Measurements from ENCODE around the gene HIVEP3. TPM values are rescaled to one million over a fixed set of nuclear protein-coding genes. Genes with fewer than 3 reads are reported as not detected.

HIVEP3 gene
- total and polyA plus RNA-seq, 4 experiments from 2014 or later, result 8.2 to 12.8 (median 10.8) TPM

DNA sequence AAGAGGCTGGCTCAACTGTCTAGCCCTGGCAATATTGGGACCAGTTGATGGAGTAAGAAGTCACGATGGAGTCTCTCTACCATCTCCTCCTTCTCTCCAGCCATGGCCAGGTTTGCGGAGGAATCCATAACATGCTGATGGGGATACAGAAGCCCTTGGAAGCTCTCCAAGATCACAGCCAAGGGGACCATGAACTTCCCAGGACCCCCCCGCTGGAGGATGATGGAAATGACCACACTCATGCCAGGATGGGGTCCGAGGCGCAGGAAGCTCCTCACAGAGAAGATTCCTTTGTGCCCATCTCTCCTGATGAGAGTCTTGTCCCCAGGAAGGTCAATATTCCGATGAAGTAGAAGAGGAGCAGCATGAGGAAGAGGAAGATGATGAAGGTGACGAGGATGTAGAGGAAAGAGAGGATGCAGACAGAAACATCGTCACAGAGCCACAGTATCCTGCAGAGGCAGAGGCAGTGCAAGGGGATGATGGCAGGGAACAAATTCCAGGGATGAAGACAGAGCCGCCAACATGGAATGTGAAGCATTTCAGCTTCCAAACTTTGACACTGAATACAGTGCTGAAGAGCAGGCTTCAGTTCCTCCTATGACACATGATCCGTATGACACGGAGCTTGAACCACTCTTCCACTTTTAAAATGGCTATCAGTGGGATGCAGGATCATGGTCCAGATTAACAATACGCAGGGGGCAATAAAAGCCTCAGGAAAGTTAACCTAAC lies 376.4 kb downstream of the HIVEP3 start:
- Mint-ChIP-seq H3K27me3 (no peaks in the 10 kb centered on the region), H3K9me3 (peaks cover 0 to 2% (median 0%) of the 10 kb centered on the region in 8 donors), H3K4me3 (no peak overlapping the region), H3K36me3 (peaks cover 16 to 18% of the 10 kb centered on the region in 2 donors), H3K27ac (peak overlapping the region in 1 of 7 donors; percentile 31), H3K4me1 (peaks cover 13 to 31% (median 16%) of the 10 kb centered on the region in 4 donors)
- Histone ChIP-seq H3K4me3 (ENCODE audit: low read length in 2 of 2) (no peak overlapping the region), H3K36me3 (ENCODE audit: insufficient read depth, low read length) (no peaks in the 10 kb centered on the region), H3K27ac (ENCODE audit: low read depth, low read length) (no peak overlapping the region), H3K9me3 (ENCODE audit: control insufficient read depth in 1 of 2, low read length in 2 of 2) (no peaks in the 10 kb centered on the region), H3K4me1 (ENCODE audit: insufficient read depth, low read length) (peaks cover 8% of the 10 kb centered on the region), H3K27me3 (ENCODE audit: insufficient read depth, low read length) (no peaks in the 10 kb centered on the region)
- ChIA-PET CTCF (ENCODE audit: partially characterized antibody) (no interaction called here), POLR2A (ENCODE audit: partially characterized antibody) (no interaction called here)
- intact Hi-C loops (cut with micrococcal nuclease), result no loop called here
- DNase-seq, result peak in 1 of 5 donors; percentile 8

DNA sequence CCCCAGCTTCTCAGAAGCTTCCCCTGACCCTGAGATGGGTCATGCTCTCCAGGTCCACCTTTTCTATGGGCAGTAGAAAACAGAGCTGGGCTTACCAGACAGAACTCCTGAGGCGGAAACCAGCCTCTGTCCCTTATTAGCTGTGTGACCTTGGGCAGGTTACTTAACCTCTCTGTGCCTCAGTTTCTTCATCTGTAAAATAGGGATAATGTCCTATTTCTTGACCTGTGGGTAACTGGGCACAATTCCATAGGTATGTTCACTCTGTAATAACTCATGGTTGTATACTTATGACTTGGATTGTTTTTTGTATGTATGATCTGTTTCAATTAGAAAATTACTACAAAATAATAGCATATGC lies 377.1 kb downstream of the HIVEP3 start:
- CTCF ChIA-PET (ENCODE audit: partially characterized antibody), result interaction anchor here (1.1 kb wide), 1 partner anchor 632 kb away, joined by 3 read pairs; no protein-coding TSS in a partner anchor
- no peak overlapping the region for H3K27ac Mint-ChIP-seq
- peaks cover 13 to 31% (median 16%) of the 10 kb centered on the region in 4 donors for H3K4me1 Mint-ChIP-seq

DNA sequence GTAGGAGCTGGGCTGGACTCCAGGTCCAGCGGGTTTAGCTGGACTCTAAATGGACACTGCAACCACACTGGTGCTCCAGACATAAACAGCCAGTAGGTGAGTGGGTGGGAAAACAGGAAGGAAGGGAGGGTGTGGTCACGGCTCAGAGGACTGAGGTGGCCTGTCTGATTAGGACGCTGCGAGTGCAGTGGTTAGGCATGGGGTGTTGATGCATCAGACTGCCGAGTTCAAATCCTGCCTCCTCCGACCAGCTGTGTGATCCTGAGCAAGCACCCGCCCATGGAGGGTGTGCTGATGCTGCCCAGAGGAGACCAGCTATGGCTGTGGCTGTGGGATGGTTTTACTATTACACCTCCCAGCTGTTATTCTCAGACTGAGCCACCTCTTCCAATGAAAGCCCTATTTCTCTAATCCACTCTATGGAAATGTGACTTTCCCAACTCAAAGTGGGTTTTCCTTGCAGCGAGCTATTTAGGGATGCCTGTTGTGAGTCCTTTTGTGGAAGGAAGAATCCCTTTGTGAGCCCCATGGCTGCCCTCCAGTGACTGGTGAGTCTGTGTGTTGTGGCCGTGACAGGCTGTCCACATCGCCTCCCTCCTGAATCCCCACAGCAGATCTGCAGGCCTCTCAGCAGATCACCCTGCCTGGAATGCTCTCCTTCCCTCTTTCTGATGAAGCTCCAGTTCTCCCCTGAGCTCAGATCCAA lies 377.7 kb downstream of the HIVEP3 start:
- H3K4me3 ChIP-seq (ENCODE audit: low read length in 2 of 2), result no peak overlapping the region
- H3K36me3 Mint-ChIP-seq, result peaks cover 16 to 21% of the 10 kb centered on the region in 2 donors
- H3K4me1 ChIP-seq (ENCODE audit: insufficient read depth, low read length), result peaks cover 8% of the 10 kb centered on the region
- H3K27me3 Mint-ChIP-seq, result no peaks in the 10 kb centered on the region
- ChIA-PET POLR2A (ENCODE audit: partially characterized antibody) (no interaction called here), CTCF (ENCODE audit: partially characterized antibody) (interaction anchor here (1.1 kb wide), 1 partner anchor 633 kb away, joined by 3 read pairs; no protein-coding TSS in a partner anchor)
- no peak overlapping the region for H3K27ac ChIP-seq (ENCODE audit: low read depth, low read length)
- H3K27ac Mint-ChIP-seq, result peak overlapping the region in 4 of 7 donors; percentile 16 to 77 (median 63)
- peaks cover 0 to 2% (median 0%) of the 10 kb centered on the region in 8 donors for H3K9me3 Mint-ChIP-seq
- no peaks in the 10 kb centered on the region for H3K36me3 ChIP-seq (ENCODE audit: insufficient read depth, low read length)
- intact Hi-C loops (cut with micrococcal nuclease), result no loop called here
- no peaks in the 10 kb centered on the region for H3K27me3 ChIP-seq (ENCODE audit: insufficient read depth, low read length)
- peaks cover 13 to 31% (median 16%) of the 10 kb centered on the region in 4 donors for H3K4me1 Mint-ChIP-seq
- no peaks in the 10 kb centered on the region for H3K9me3 ChIP-seq (ENCODE audit: control insufficient read depth in 1 of 2, low read length in 2 of 2)
- no peak overlapping the region for H3K4me3 Mint-ChIP-seq
- peak in 1 of 5 donors; percentile 11 for DNase-seq

More for the DNA sequence above, 377.1 kb downstream of the HIVEP3 start:
- H3K4me1 ChIP-seq (ENCODE audit: insufficient read depth, low read length), result peaks cover 8% of the 10 kb centered on the region
- no peaks in the 10 kb centered on the region for H3K36me3 ChIP-seq (ENCODE audit: insufficient read depth, low read length)
- H3K27ac ChIP-seq (ENCODE audit: low read depth, low read length), result no peak overlapping the region
- intact Hi-C loops (cut with micrococcal nuclease), result no loop called here
- H3K9me3 Mint-ChIP-seq, result peaks cover 0 to 2% (median 0%) of the 10 kb centered on the region in 8 donors
- H3K4me3 ChIP-seq (ENCODE audit: low read length in 2 of 2), result no peak overlapping the region
- no peaks in the 10 kb centered on the region for H3K27me3 Mint-ChIP-seq
- no peaks in the 10 kb centered on the region for H3K9me3 ChIP-seq (ENCODE audit: control insufficient read depth in 1 of 2, low read length in 2 of 2)
- H3K4me3 Mint-ChIP-seq, result no peak overlapping the region
- H3K36me3 Mint-ChIP-seq, result peaks cover 16 to 21% of the 10 kb centered on the region in 2 donors
- H3K27me3 ChIP-seq (ENCODE audit: insufficient read depth, low read length), result no peaks in the 10 kb centered on the region
- POLR2A ChIA-PET (ENCODE audit: partially characterized antibody), result no interaction called here
- no peak for DNase-seq

DNA sequence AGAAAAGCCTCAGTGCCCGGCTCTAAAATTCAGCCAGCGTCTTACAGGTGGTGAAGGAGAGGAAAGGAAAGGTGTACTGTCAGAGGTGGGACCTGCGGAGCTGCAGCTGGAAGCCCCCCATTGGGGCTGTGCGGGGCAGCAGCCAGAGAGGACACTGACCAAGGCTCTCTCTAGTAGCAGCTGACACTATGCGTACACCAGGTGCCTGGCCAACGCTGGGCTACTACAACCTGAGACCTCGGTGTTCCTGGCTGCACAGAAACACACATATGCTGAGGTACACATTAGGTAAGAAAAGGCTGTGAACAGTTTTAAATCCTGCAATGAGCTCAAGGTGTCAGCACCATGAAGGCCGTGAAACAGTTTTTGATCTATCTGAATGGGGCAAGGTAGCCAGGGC lies 378.7 kb downstream of the HIVEP3 start:
- Histone ChIP-seq H3K27me3 (ENCODE audit: insufficient read depth, low read length) (no peaks in the 10 kb centered on the region), H3K36me3 (ENCODE audit: insufficient read depth, low read length) (no peaks in the 10 kb centered on the region), H3K4me3 (ENCODE audit: low read length in 2 of 2) (no peak overlapping the region), H3K27ac (ENCODE audit: low read depth, low read length) (no peak overlapping the region), H3K4me1 (ENCODE audit: insufficient read depth, low read length) (peaks cover 8% of the 10 kb centered on the region), H3K9me3 (ENCODE audit: control insufficient read depth in 1 of 2, low read length in 2 of 2) (no peaks in the 10 kb centered on the region)
- no peak overlapping the region for H3K27ac Mint-ChIP-seq
- ChIA-PET POLR2A (ENCODE audit: partially characterized antibody) (no interaction called here), CTCF (ENCODE audit: partially characterized antibody) (no interaction called here)
- peaks cover 13 to 31% (median 14%) of the 10 kb centered on the region in 4 donors for H3K4me1 Mint-ChIP-seq
- H3K9me3 Mint-ChIP-seq, result peaks cover 0 to 2% (median 0%) of the 10 kb centered on the region in 8 donors
- no peak overlapping the region for H3K4me3 Mint-ChIP-seq
- intact Hi-C loops (cut with micrococcal nuclease), result no loop called here
- H3K36me3 Mint-ChIP-seq, result peaks cover 16 to 22% of the 10 kb centered on the region in 2 donors
- peak in 1 of 5 donors; percentile 16 for DNase-seq
- H3K27me3 Mint-ChIP-seq, result no peaks in the 10 kb centered on the region

DNA sequence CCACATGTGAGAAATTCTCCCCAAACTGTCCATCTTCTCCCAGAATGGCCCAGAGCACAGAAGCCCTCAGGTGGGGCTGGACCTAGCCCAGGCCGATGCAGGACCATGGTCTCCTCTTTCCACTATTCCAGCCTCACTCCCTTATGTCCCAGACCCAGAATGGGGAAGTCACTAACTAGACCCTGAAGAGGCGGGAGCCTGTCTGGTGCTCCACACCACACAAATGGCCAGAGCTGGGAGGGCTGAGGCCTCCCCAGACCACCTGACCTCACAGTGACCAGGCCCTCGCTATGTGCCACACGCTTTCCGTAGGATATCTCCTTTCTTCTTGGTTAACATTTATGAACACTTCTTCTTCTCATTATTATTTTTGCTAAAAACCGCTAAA lies 379.3 kb downstream of the HIVEP3 start:
- no peak overlapping the region for H3K27ac Mint-ChIP-seq
- CTCF ChIA-PET (ENCODE audit: partially characterized antibody), result no interaction called here

DNA sequence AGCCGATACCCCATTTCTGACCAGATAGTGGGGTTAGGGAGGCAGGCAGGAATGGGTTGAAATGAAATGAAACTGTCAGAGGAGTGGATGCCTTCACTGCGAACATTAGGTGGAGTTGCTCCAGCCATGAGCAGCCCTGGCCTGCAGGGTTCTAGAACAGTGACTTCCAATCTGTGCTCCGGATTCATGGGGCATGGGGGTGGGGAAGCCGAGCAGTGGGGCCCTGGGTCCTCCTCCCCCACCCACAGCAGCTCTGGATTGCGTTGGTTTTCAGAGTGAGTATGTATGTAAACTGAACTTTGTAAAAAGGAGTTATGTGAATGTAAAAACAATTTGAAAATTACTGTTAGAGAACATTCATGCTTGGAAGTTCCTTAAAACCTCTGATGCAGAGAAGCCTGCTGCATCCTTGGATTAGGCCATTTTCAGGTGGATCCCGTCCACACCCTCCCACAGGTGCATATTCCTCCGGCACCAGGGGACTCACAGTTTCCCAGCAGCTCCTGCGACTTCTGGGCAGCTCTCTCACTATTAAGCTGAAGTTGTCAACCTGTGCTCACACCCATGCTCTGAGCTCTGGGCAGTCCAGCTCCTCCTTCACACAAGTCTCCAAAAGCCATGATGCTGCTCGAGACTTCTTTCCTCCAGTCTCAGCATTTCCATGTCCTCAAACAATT lies 379.8 kb downstream of the HIVEP3 start:
- H3K27me3 Mint-ChIP-seq, result no peaks in the 10 kb centered on the region
- CTCF ChIA-PET (ENCODE audit: partially characterized antibody), result interaction anchor here (1.1 kb wide), 1 partner anchor 24 kb away, joined by 3 read pairs; no protein-coding TSS in a partner anchor
- intact Hi-C loops (cut with micrococcal nuclease), result no loop called here

More for the DNA sequence above, 379.3 kb downstream of the HIVEP3 start:
- no peak overlapping the region for H3K4me3 Mint-ChIP-seq
- intact Hi-C loops (cut with micrococcal nuclease), result no loop called here
- Histone ChIP-seq H3K9me3 (ENCODE audit: control insufficient read depth in 1 of 2, low read length in 2 of 2) (no peaks in the 10 kb centered on the region), H3K4me1 (ENCODE audit: insufficient read depth, low read length) (peaks cover 8% of the 10 kb centered on the region), H3K27me3 (ENCODE audit: insufficient read depth, low read length) (no peaks in the 10 kb centered on the region), H3K27ac (ENCODE audit: low read depth, low read length) (no peak overlapping the region), H3K4me3 (ENCODE audit: low read length in 2 of 2) (no peak overlapping the region), H3K36me3 (ENCODE audit: insufficient read depth, low read length) (no peaks in the 10 kb centered on the region)
- peaks cover 13 to 31% (median 14%) of the 10 kb centered on the region in 4 donors for H3K4me1 Mint-ChIP-seq
- POLR2A ChIA-PET (ENCODE audit: partially characterized antibody), result no interaction called here
- H3K36me3 Mint-ChIP-seq, result peaks cover 16 to 25% of the 10 kb centered on the region in 2 donors
- H3K27me3 Mint-ChIP-seq, result no peaks in the 10 kb centered on the region
- peak in 1 of 5 donors; percentile 14 for DNase-seq
- peaks cover 0 to 2% (median 0%) of the 10 kb centered on the region in 8 donors for H3K9me3 Mint-ChIP-seq

More for the DNA sequence above, 379.8 kb downstream of the HIVEP3 start:
- Mint-ChIP-seq H3K4me3 (no peak overlapping the region), H3K9me3 (peaks cover 0 to 2% (median 0%) of the 10 kb centered on the region in 8 donors), H3K4me1 (peaks cover 13 to 31% (median 14%) of the 10 kb centered on the region in 4 donors), H3K36me3 (peaks cover 16 to 27% of the 10 kb centered on the region in 2 donors), H3K27ac (peak overlapping the region in 2 of 7 donors; percentile 44 to 70)
- no peak overlapping the region for H3K27ac ChIP-seq (ENCODE audit: low read depth, low read length)
- no peak overlapping the region for H3K4me3 ChIP-seq (ENCODE audit: low read length in 2 of 2)
- no peaks in the 10 kb centered on the region for H3K36me3 ChIP-seq (ENCODE audit: insufficient read depth, low read length)
- no peaks in the 10 kb centered on the region for H3K9me3 ChIP-seq (ENCODE audit: control insufficient read depth in 1 of 2, low read length in 2 of 2)
- no peaks in the 10 kb centered on the region for H3K27me3 ChIP-seq (ENCODE audit: insufficient read depth, low read length)
- no peak for DNase-seq
- POLR2A ChIA-PET (ENCODE audit: partially characterized antibody), result no interaction called here
- peaks cover 8% of the 10 kb centered on the region for H3K4me1 ChIP-seq (ENCODE audit: insufficient read depth, low read length)
